ENCODE results near the gene OR7C1. TPM values are rescaled to one million over a fixed set of nuclear protein-coding genes. Genes with fewer than 3 reads are reported as not detected.
"Not testable (repeated sequence)": the region's sequence is repeated elsewhere in the genome, so short reads cannot be mapped to it uniquely, and the experiment has no call there.

OR7C1 gene
- total and polyA plus RNA-seq, 2 of the 13 experiments (the other 11 are each of a cell fraction or from before 2014, with no cell fraction given), result not detected

- no peak for ATAC-seq
- Histone ChIP-seq H3K4me1 (ENCODE audit: insufficient read depth, low read length) (no peaks in the 10 kb centered on the region), H3K79me2 (ENCODE audit: insufficient read depth, low read length) (no peaks in the 10 kb centered on the region), H3K9me3 (ENCODE audit: low read length) (no peaks in the 10 kb centered on the region), H3K4me3 (replicated peaks in 1 of 3; ENCODE audit: insufficient read depth in 1 of 3, low read depth in 2 of 3, low read length in 3 of 3) (no peak overlapping the region), H2AFZ (ENCODE audit: low read length) (no peak overlapping the region), H4K20me1 (ENCODE audit: insufficient read depth, low read length) (no peaks in the 10 kb centered on the region), H3K4me2 (ENCODE audit: low read depth, low read length) (no peak overlapping the region), H3K9ac (ENCODE audit: insufficient read depth, low read depth, low read length) (no peak overlapping the region), H3K36me3 (replicated peaks in 1 of 2; ENCODE audit: control insufficient read depth in 1 of 2, insufficient read depth in 2 of 2, low read length in 2 of 2) (no peaks in the 10 kb centered on the region), H3K27me3 (ENCODE audit: control insufficient read depth in 1 of 2, insufficient read depth in 2 of 2, low read length in 2 of 2) (peaks cover 0 to 2% of the 10 kb centered on the region in 2 experiments; a peak in 2 of 5 replicates), H3K27ac (ENCODE audit: extremely low read length, insufficient read depth, low read length) (no peak overlapping the region)
- ChIA-PET POLR2A (no interaction called here), CTCF (ENCODE audit: low intra/inter-chr PET ratio, low total read pairs) (no interaction called here)
- in situ Hi-C loops (cut with HindIII; ENCODE audit: extremely low pct_ligation_motif_present, low pct_unique_long_range_greater_than_20kb) (no loop called here), intact Hi-C loops (cut with micrococcal nuclease; ENCODE audit: unreplicated experiment) (no loop called here)
- BruUV-seq (replicated peaks), result no TSS peak
- DNase-seq (ENCODE audit: low spot score), result no peak
- TF ChIP-seq, protein P1, sequence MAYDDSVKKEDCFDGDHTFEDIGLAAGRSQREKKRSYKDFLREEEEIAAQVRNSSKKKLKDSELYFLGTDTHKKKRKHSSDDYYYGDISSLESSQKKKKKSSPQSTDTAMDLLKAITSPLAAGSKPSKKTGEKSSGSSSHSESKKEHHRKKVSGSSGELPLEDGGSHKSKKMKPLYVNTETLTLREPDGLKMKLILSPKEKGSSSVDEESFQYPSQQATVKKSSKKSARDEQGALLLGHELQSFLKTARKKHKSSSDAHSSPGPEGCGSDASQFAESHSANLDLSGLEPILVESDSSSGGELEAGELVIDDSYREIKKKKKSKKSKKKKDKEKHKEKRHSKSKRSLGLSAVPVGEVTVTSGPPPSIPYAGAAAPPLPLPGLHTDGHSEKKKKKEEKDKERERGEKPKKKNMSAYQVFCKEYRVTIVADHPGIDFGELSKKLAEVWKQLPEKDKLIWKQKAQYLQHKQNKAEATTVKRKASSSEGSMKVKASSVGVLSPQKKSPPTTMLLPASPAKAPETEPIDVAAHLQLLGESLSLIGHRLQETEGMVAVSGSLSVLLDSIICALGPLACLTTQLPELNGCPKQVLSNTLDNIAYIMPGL (CRISPR knock-in tag; IDR thresholded peaks at IDR 0.05; ENCODE audit: borderline replicate concordance in 1 of 2, low read depth in 1 of 2), result no peak
- TF ChIP-seq ZNF761 (CRISPR knock-in tag; conservative IDR thresholded peaks at IDR 0.05) (no peak), PAX8 (CRISPR knock-in tag; IDR thresholded peaks at IDR 0.05; ENCODE audit: borderline replicate concordance) (no peak), SUZ12 (IDR thresholded peaks at IDR 0.05; ENCODE audit: low read depth, low read length) (no peak), ONECUT2 (CRISPR knock-in tag; IDR thresholded peaks at IDR 0.05) (no peak), ELF4 (CRISPR knock-in tag; IDR thresholded peaks at IDR 0.05; ENCODE audit: borderline replicate concordance) (no peak), RFXAP (CRISPR knock-in tag; IDR thresholded peaks at IDR 0.05; ENCODE audit: borderline replicate concordance) (no peak), ZBTB42 (CRISPR knock-in tag; IDR thresholded peaks at IDR 0.05) (no peak), MTA3 (CRISPR knock-in tag; IDR thresholded peaks at IDR 0.05) (no peak), KDM4B (CRISPR knock-in tag; IDR thresholded peaks at IDR 0.05) (no peak)
- TF ChIP-seq, protein P2, sequence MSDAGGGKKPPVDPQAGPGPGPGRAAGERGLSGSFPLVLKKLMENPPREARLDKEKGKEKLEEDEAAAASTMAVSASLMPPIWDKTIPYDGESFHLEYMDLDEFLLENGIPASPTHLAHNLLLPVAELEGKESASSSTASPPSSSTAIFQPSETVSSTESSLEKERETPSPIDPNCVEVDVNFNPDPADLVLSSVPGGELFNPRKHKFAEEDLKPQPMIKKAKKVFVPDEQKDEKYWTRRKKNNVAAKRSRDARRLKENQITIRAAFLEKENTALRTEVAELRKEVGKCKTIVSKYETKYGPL (CRISPR knock-in tag; IDR thresholded peaks at IDR 0.05), result no peak
- no peak for FAIRE-seq
- 0% methylated on average over 2 of the region's 2 CpGs for WGBS (ENCODE audit: low lambda C conversion rate)
Observed at GRCh38 chr19:14767466-14767971, 67.5 kb downstream of the OR7C1 start.

DNA sequence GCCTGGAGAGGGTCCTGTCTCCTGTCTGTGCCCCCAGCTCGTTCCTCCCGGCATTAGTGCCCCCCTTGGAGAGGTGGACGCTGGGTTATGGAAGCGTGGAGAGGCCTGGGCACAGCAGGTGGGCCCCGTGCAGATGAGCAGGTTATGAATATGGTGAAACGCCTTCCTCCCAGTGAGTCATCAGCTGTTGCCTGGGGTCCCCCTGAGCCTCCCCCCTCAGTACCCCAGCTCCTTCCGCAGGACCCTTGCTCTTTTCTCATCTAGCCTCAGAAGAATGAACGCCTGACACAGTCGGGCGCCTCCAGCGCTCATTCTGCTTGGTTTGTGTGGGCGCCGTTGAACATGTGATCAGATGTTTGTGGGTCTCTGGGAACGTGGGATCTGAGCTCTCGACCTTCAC lies 69.1 kb downstream of the OR7C1 start:
- H3K9ac ChIP-seq (ENCODE audit: insufficient read depth, low read depth, low read length); H3K27ac ChIP-seq (ENCODE audit: extremely low read length, insufficient read depth, low read length); H3K79me2 ChIP-seq (ENCODE audit: insufficient read depth, low read length); ATAC-seq; CTCF ChIA-PET (ENCODE audit: low intra/inter-chr PET ratio, low total read pairs); H3K4me1 ChIP-seq (ENCODE audit: insufficient read depth, low read length); H3K27me3 ChIP-seq (ENCODE audit: control insufficient read depth in 1 of 2, insufficient read depth in 2 of 2, low read length in 2 of 2); H3K9me3 ChIP-seq (ENCODE audit: low read length); FAIRE-seq; H4K20me1 ChIP-seq (ENCODE audit: insufficient read depth, low read length); H2AFZ ChIP-seq (ENCODE audit: low read length); H3K4me2 ChIP-seq (ENCODE audit: low read depth, low read length); POLR2A ChIA-PET; intact Hi-C loops (cut with micrococcal nuclease; ENCODE audit: unreplicated experiment); BruUV-seq (replicated peaks); H3K36me3 ChIP-seq (replicated peaks in 1 of 2; ENCODE audit: control insufficient read depth in 1 of 2, insufficient read depth in 2 of 2, low read length in 2 of 2); H3K4me3 ChIP-seq (replicated peaks in 1 of 3; ENCODE audit: insufficient read depth in 1 of 3, low read depth in 2 of 3, low read length in 3 of 3); DNase-seq (ENCODE audit: low spot score); in situ Hi-C loops (cut with HindIII; ENCODE audit: extremely low pct_ligation_motif_present, low pct_unique_long_range_greater_than_20kb): not testable (repeated sequence)
- WGBS (ENCODE audit: low lambda C conversion rate), result 0% methylated on average over 3 of the region's 15 CpGs

DNA sequence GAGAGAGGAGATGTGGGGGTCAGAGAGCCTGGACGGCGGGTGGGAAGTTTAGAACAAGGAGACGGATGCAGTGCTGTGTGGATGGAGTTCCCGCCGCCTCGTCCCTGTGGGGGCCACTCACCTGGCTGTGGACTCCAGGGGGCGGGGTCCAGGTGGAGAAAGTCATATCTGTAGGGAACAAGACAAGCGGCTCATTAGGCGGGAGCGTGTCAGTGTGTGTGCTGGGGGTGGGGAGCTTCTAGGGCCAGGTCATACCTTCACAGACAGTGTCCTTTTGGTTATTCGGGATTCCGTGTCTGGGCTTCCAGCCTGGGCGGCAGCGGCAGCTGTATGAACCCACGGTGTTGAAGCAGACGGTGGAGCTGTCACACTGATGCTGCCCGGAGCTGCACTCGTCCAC lies 69.6 kb downstream of the OR7C1 start:
- FAIRE-seq; H3K27me3 ChIP-seq (ENCODE audit: control insufficient read depth in 1 of 2, insufficient read depth in 2 of 2, low read length in 2 of 2); H2AFZ ChIP-seq (ENCODE audit: low read length); DNase-seq (ENCODE audit: low spot score); H3K36me3 ChIP-seq (replicated peaks in 1 of 2; ENCODE audit: control insufficient read depth in 1 of 2, insufficient read depth in 2 of 2, low read length in 2 of 2); intact Hi-C loops (cut with micrococcal nuclease; ENCODE audit: unreplicated experiment); H3K4me3 ChIP-seq (replicated peaks in 1 of 3; ENCODE audit: insufficient read depth in 1 of 3, low read depth in 2 of 3, low read length in 3 of 3); ATAC-seq; H3K9ac ChIP-seq (ENCODE audit: insufficient read depth, low read depth, low read length); CTCF ChIA-PET (ENCODE audit: low intra/inter-chr PET ratio, low total read pairs); H3K27ac ChIP-seq (ENCODE audit: extremely low read length, insufficient read depth, low read length); H3K4me2 ChIP-seq (ENCODE audit: low read depth, low read length); H3K79me2 ChIP-seq (ENCODE audit: insufficient read depth, low read length); H3K4me1 ChIP-seq (ENCODE audit: insufficient read depth, low read length); POLR2A ChIA-PET; H3K9me3 ChIP-seq (ENCODE audit: low read length); in situ Hi-C loops (cut with HindIII; ENCODE audit: extremely low pct_ligation_motif_present, low pct_unique_long_range_greater_than_20kb); BruUV-seq (replicated peaks); H4K20me1 ChIP-seq (ENCODE audit: insufficient read depth, low read length): not testable (repeated sequence)
- WGBS (ENCODE audit: low lambda C conversion rate), result 66% methylated on average over 4 of the region's 18 CpGs
